ENCODE results near the gene ITPR2.
"Not testable (repeated sequence)": the region's sequence is repeated elsewhere in the genome, so short reads cannot be mapped to it uniquely, and the experiment has no call there.

ITPR2 gene

GRCh38 chr12:26786865-26787514 lies 46.0 kb downstream of the ITPR2 start:
- DNase-seq (ENCODE audit: low read depth), result no peak

GRCh38 chr12:26786491-26786864 lies 46.5 kb downstream of the ITPR2 start:
- no peak for DNase-seq (ENCODE audit: low read depth)

GRCh38 chr12:26783816-26784379 lies 49.1 kb downstream of the ITPR2 start:
- DNase-seq (ENCODE audit: low read depth), result not testable (repeated sequence)

GRCh38 chr12:26783131-26783526 lies 49.9 kb downstream of the ITPR2 start:
- no peak for DNase-seq (ENCODE audit: low read depth)

GRCh38 chr12:26782372-26783130 lies 50.4 kb downstream of the ITPR2 start:
- DNase-seq (ENCODE audit: low read depth), result no peak

GRCh38 chr12:26780656-26781055 lies 52.3 kb downstream of the ITPR2 start:
- DNase-seq (ENCODE audit: low read depth), result not testable (repeated sequence)

- DNase-seq (ENCODE audit: low read depth), result not testable (repeated sequence)
These were observed 54.7 kb downstream of the ITPR2 start for GRCh38 chr12:26778173-26778775.

GRCh38 chr12:26777236-26777635 lies 55.8 kb downstream of the ITPR2 start:
- no peak for DNase-seq (ENCODE audit: low read depth)

- not testable (repeated sequence) for DNase-seq (ENCODE audit: low read depth)
These were observed 57.0 kb downstream of the ITPR2 start for GRCh38 chr12:26775991-26776390.

- no peak for DNase-seq (ENCODE audit: low read depth)
These were observed 59.5 kb downstream of the ITPR2 start for GRCh38 chr12:26773313-26774104.

GRCh38 chr12:26771861-26772260 lies 61.1 kb downstream of the ITPR2 start:
- no peak for DNase-seq (ENCODE audit: low read depth)

- DNase-seq (ENCODE audit: low read depth), result no peak
These were observed 62.5 kb downstream of the ITPR2 start for GRCh38 chr12:26770239-26771070.

GRCh38 chr12:26769611-26770010 lies 63.4 kb downstream of the ITPR2 start:
- no peak for DNase-seq (ENCODE audit: low read depth)

GRCh38 chr12:26768611-26769603 lies 64.1 kb downstream of the ITPR2 start:
- DNase-seq (ENCODE audit: low read depth), result no peak

GRCh38 chr12:26767865-26768264 lies 65.1 kb downstream of the ITPR2 start:
- no peak for DNase-seq (ENCODE audit: low read depth)

GRCh38 chr12:26767116-26767515 lies 65.9 kb downstream of the ITPR2 start:
- DNase-seq (ENCODE audit: low read depth), result no peak

GRCh38 chr12:26762186-26762585 lies 70.8 kb downstream of the ITPR2 start:
- no peak for DNase-seq (ENCODE audit: low read depth)

GRCh38 chr12:26761775-26762174 lies 71.2 kb downstream of the ITPR2 start:
- DNase-seq (ENCODE audit: low read depth), result no peak

GRCh38 chr12:26760657-26761293 lies 72.2 kb downstream of the ITPR2 start:
- no peak for DNase-seq (ENCODE audit: low read depth)
